HG03097 (cell line): ENCODE data around the gene ENTPD3.

Experiments
- ATAC-seq: cut with Tn5 transposase; IDR thresholded peaks from one replicate; pipeline ENCODE4 v1.9.1; 2021; ENCODE audit not compliant: unreplicated experiment, low FRiP score

ENTPD3 gene

DNA sequence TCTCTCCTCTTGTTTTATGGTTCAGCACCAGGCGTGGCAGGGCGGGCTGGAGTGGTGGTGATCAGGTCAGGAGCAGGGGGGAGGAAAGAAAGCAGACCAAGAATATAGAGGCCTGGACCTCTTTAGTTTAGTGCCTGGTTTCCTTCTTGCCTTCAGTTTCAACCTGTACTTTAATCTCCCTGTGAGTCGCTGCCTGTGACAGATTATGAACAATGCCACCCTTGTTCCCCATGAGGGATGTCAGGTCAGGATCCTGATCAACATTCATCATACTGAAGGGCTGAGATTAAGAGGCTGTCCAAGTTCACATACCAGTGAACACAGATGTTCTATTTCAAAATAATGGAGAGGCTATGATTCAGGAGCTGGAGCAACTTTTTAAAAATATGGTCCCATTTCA lies 11.4 kb downstream of the ENTPD3 start:
- ATAC-seq: no peak

DNA sequence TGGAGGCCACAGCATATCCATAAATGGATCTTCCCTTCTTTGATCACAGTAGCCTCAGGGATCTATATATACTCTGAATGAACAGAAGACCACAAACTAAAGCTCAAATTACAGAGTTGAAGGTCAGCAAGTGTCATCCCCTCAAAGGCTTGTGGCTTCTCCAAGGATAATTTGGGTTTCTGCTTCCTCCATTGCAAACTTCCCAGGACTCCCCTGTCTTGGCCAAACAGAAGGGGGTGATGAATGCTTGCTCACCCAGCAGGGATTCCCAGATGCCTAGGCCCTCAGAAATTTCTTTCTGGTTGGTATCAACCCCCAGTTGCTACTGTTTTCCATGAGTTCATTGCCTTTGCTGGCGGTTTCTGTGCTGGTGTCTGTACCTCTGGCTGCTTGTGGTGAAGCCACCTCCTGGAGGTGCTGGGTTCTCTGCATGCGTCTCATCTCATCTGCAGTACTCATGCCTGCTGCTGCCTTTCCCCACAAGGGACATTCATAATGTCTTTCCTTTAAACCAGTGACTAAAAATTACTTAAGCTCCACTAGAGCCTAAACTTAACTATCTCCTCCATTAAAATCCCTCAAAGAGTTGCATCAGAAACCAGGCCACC lies 17.7 kb downstream of the ENTPD3 start:
- no peak for ATAC-seq

DNA sequence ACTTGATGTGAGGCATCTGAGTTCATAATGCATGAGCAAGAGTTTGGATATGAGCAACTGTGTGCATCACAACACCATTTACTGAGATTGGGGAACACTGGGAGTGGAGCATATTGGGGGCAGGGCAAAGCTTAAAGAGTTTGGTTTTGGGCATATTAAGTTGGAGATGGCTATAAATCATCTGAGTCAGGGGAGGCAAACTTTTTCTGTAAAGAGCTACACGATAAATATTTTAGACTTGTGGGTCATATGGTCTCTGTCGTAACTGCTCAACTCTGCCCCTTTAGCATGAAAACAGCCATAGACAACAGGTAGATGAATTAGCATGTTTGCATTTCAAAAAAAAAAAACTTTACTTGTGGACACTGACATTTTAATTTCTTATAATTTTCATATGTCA lies 20.0 kb downstream of the ENTPD3 start:
- no peak for ATAC-seq

DNA sequence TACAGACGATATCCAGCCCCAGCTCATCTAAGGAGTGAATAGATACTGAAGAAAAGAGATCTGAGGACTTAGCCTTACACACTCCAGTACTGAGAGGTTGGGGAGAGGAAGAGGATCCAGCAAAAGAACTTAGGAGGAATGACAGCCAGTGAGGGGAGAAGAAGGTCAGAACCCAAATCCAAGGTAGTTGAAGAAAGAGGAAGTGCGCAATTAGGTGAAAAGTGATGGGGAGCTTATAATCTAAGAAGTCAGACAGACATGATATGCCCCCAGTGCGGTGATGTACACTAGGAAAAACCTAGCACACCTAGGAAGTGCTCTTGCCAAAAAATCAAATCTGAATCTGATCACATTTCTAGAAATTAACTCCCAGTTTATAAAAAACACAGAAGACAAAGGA lies 20.6 kb downstream of the ENTPD3 start:
- ATAC-seq: no peak

DNA sequence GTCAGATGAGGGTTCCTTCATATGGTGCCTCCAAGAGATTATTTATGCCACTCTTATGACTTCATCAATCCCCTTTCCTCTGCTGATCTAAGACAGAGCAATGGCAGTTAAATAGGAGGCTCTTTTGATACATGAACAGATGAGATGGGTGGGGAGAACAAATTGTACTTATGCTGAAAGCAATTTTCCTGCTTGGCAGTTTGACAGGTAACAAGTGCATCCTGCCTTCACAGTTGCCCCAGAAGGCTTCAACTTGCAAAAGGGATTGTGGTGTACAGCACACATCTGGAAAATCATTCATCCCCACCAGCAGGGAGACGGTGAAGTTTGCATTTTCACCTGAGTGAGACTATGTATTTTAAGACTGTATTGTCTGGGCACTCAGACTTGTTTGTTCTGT lies 27.3 kb downstream of the ENTPD3 start:
- no peak for ATAC-seq

DNA sequence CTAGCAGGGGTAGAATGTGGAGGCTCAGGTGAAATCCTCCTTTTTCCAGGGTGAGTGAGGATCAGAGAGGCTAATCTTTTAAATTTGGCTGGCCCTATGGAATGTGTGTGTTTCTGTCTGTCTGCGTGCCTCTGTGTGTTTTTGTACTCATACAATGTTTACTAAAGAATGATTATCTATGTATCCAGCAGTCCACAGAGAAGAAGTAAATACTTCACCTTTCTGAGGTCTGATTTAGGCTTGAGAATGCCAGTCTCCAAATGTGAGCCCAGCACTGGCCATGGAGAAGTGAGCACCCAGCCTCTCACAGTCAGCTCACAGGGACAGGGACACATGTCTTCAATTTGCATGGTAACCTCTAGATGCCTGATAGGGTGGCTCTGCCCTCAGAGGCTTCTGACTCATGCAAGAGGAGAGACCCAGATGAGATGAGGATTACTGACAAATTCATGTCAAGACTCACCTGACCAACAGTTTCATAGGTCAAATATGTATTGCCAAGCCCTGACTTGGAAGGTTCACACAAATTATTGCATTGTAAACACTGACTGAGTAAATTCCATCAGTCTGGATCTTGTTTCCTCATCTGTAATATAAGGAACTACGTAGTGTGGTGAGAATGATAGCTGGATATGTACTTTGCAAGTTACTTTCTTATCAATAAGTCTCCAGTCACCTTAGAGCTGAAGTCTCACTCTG lies 31.0 kb downstream of the ENTPD3 start:
- ATAC-seq: no peak

DNA sequence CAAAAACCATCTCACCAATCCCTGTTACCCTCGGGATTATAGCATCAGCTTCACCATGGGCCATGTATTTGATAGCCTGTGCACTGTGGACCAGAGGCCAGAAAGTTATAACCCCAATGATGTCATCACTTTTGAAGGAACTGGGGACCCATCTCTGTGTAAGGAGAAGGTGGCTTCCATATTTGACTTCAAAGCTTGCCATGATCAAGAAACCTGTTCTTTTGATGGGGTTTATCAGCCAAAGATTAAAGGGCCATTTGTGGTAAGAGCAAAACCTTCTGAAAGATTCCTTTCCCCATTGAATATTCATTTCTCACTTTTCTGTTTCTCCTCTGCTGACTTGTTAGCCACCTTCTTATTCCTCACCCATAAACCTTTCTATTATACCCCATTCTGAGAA lies 35.9 kb downstream of the ENTPD3 start:
- ATAC-seq: no peak

DNA sequence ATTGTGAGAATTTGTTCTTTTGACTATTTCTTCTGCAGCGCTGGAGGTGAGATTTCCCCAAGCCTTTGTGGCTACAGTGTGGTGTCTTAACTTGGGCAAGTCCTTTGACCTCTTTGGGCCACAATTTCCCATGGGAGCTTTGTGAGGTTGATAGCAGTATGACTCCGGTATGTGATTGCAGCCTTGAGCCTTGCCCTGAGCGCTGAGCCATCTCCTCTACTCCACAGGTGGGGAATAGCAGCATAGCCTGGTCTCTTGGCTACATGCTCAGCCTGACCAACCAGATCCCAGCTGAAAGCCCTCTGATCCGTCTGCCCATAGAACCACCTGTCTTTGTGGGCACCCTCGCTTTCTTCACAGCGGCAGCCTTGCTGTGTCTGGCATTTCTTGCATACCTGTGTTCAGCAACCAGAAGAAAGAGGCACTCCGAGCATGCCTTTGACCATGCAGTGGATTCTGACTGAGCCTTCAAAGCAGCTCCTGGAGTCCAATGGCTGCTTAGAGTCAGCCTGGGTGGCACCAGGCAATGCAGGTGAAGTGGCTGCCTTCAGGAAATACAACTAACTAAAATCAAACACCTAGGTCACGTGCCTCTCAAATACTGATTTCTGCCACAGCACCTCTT lies 40.2 kb downstream of the ENTPD3 start:
- no peak for ATAC-seq

DNA sequence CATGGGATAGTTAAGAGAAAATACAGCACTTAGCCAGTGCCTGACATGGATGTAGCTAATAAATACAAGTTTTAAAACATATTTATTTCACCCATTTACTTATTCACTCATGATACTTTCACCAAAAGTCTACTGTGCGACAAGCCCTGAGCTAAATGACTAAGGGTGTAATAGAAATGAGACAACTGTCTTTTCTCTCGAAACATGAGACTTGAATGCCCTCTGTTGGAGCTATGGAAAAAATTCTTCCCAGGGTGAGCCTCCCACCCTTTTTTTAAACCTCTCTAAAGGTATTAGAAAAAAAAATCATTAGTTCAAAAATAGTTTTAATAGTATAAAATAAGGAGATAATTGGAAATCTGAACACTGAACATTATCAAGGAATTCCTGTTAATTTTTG lies 45.8 kb downstream of the ENTPD3 start:
- ATAC-seq: no peak

DNA sequence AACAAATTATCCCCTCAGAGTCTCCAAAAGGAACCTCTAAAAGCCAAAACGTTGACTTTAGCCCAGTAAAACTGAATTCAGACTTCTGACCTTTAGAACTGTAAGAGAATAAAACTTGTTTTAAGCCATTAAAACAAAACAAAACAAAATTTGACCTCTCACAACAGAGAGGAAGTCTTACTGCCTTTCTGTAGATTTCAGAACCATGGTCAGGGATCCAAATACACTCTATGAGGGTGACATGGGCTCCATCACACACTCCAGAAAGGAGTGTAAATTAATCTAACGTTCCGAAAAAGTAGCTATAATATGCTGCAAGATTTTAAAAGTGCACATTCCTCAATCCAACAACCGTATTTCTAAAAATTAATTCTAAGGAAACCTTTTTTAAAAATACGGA lies 50.9 kb downstream of the ENTPD3 start:
- ATAC-seq: no peak

DNA sequence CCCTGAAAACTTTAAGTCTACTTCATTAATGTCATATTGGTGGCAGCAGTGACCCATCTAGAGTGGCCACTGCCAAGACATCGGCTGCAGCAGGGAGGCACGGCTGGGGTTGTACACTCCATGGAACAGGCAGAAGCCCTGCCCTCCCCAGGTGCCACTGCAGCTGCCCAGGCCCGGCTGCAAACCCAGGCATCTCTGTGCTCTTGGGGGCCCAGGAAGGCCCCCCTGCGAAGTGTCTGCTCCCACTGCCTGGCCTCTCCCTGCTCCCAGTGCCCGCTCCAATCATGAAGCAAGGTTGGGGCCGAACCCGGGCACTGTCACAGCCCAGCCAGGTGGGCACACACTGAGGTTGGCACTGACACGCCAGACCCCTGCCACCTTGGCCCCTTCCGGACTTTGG lies 58.1 kb downstream of the ENTPD3 start:
- no peak for ATAC-seq

DNA sequence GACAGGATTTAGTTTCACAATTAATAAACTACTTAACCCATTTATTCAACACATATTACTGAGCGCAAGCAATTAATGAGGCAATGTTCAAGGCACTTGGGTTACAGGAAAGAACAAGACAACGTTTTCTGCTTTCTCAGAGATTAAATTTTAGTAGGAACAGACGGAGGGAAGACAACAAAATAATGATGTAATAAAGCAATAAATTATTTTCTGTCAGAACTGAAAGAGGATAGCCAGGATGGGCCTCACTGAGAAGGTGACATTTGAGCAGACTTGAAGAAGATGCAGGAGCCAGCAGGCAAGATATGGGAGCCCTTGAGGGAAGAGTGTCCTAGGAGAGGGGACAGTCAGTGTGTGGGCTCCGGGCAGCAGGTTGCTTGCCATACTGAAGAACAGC lies 58.9 kb downstream of the ENTPD3 start:
- ATAC-seq: no peak

DNA sequence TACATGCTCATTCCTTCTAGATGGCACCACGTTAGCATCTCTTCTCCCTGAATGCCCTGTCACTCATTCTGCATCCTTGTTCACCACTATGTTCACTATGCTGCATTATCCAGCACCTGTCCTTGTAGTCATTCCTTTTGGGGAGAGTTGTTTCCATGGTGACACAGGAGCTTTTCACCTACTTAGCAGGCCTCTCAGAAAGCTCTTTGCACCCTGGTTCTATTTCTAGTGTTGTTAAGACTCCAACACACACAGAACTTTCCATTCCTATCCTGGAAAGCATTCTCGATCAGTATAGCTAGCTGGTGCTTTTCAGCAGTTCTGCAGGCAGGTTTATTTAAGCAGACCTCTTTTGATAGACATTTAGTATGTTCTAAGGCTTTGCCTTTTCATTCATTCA lies 63.5 kb downstream of the ENTPD3 start:
- no peak for ATAC-seq

DNA sequence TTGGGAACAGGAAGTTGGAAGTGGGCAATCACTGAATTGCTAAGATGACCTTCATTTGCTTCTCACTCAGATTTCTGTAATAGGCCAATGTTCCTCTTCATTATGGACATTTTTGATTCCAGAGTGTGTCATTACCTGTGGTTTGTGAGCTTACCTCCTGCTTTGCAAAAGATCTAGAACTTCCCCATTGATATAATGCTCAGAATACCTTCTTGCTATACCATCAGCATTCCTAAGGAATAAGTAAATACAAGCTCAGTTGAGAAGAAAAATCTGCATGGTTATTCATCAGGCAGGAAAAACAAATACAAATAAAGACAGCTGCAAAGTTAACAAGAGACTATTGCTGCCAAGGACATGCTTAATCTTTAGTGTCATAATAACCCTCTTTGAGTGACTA lies 64.6 kb downstream of the ENTPD3 start:
- ATAC-seq: no peak

DNA sequence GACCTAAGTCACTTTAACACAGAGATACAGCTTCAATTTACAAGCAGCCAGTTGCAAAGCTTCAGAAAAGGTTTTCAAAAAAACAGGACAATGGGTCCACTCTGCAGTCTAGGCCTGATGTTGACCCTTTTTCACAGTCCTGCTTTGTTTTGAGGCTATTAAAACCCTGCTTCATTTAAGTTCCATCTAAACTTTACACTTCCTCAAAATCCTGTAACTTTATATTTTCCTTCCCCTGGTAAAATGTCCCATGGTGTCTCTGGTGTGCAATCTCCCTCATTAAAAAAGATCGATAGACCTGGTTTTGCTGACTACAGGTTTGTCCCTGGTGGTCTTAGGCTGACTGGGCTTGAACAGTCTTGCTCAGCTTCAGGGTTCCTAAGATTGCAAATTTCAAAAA lies 65.1 kb downstream of the ENTPD3 start:
- ATAC-seq: no peak

DNA sequence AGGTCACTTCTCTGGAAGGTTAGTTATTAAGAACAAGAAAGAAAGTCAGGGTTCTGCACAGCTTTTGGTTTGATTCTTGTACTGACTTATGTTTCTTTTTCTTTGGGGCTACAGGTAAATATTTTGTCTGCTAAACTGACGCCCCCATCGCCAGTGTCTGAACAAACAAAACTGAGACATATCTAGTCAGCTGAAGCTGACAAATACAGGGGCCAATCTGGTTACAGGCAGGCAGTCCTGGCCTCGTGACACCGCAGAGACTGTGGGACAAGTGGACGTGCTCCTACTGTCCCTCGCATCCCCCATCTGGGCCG lies 65.5 kb downstream of the ENTPD3 start:
- ATAC-seq: no peak

DNA sequence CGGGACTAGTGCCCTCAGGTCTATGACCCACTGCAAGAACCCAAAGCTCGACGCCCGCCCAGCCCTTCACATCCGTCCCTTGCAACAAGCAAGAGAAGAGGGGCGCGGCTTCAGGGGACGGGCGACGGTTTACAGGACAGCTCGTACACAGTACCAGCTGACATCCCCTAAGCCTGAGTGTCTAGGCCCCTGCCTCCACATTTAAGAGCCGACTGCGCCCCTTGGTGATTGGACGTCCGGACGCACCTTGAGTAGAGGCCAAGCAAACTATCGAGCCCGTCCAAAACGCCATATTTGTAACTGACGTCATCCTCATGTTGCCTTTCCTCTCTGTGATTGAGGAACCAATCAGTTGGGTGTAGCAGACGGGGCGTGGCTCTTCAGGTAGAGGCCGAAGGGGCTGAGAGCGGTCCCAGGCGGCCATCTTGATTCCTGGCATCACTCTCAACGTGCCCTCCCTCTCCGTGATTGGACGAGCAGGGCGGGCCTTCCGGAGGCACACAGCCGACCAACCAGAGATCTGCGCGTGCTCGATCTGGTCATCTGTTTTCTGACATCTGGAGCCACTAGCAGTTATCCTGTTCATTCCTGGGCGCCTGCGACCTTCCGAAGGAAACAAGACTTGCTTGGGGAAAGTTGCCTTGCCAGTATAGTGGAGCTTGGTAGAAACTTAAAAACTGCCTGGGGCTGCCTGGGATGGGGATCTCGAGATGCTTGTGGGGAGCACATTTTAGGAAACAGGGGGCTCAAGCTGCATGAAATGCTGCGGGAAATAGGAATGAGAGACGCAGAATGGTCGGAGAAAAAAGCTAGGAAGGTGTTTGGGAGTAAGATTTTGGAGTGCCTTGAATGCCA lies 66.1 kb downstream of the ENTPD3 start:
- ATAC-seq: peak; percentile 95

DNA sequence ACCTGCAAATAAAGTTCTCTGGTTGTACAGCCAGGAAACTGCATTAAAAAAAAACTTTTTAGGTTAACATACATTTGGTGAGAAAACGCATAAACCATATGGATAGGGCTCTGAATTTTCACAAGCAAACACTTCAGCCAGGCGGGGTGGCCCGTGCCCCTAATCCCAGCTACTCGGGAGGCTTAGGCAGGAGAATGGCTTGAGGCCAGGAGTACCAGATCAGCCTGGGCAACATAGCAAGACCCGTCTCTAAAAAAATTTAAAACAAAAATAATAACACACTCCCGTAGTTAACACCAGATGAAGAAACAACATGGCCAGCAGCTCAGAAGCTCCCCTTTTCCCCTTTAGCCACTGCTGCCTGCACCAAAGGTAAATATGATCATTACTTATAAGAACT lies 66.9 kb downstream of the ENTPD3 start:
- ATAC-seq: no peak

DNA sequence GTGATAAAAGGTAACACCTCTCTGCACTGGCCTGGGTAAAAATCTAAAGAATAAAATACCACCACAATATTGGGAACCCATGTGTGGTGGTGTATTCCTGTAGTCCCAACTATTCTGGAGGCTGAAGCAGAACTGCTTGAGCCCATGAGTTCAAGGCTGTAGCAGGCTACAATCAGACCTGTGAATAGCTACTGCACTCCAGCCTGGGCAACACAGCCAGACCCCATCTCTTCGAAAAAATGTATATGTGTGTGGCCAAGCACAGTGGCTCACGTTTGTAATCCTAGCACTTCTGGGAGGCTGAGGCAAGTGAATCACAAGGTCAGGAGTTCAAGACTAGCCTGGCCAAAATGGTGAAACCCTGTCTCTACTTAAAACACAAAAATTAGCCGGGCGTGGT lies 68.3 kb downstream of the ENTPD3 start:
- no peak for ATAC-seq

DNA sequence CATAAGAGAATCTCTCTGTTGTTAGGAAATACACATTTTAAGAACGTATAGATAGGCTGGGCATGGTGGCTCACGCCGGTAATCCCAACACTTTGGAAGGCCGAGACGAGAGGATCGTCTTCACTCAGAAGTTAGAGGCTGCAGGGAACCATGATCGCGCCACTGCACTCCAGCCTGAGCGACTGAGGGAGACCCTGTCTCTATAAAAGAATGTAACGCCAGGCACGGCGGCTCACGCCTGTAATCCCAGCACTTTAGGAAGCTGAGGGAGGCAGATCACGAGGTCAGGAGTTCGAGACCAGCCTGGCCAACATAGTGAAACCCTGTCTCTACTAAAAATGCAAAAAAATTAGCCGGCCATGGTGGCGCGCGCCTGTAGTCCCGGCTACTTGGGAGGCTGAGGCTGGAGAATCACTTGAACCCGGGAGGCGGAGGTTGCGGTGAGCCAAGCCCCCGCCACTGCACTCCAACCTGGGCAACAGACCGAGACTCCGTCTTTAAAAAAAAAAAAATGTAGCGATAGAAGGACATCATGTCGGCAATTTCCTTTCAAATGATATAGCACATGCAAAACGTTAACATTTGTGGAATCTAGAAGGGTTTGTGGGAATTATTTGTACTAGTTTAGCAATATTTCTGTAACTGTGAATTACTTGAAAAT lies 69.4 kb downstream of the ENTPD3 start:
- ATAC-seq: no peak
